DND-41 (cell line): ENCODE data around the gene CNIH2.

Experiments
- ATAC-seq: fragments of 200-7000 bp; cut with Tn5 transposase; 3 replicates; pipeline ENCODE4 v1.9.1; 2021; ENCODE audit warnings: low read depth; ENCODE audit not compliant: insufficient read depth
- DNase-seq: peaks from one replicate; pipeline ENCODE4 v3.0.0-alpha.2; 2020
- H2AFZ ChIP-seq: 2 replicates; pipeline ENCODE4 v1.6.0; 2012; ENCODE audit warnings: low read depth, low read length
- H3K27ac ChIP-seq: 2 replicates; pipeline ENCODE4 v1.5.1; 2012; ENCODE audit warnings: low read length, inconsistent platforms
- H3K27me3 ChIP-seq: fragments of 200-600 bp; sonication (generic); 2 replicates; pipeline ENCODE4 v1.6.0; 2012; ENCODE audit warnings: low read length, mild to moderate bottlenecking, inconsistent platforms; ENCODE audit not compliant: insufficient read depth, poor library complexity
- H3K36me3 ChIP-seq: 2 replicates; pipeline ENCODE4 v1.5.1; 2012; ENCODE audit warnings: low read length, inconsistent platforms; ENCODE audit not compliant: insufficient read depth
- H3K4me1 ChIP-seq: 2 replicates; pipeline ENCODE4 v1.5.1; 2012; ENCODE audit warnings: mild to moderate bottlenecking, low read length; ENCODE audit not compliant: insufficient read depth
- H3K4me2 ChIP-seq: 2 replicates; pipeline ENCODE4 v1.6.0; 2012; ENCODE audit warnings: mild to moderate bottlenecking, moderate library complexity, low read length, inconsistent platforms; ENCODE audit not compliant: insufficient read depth
- H3K4me3 ChIP-seq, 2 experiments: fragments of 200-600 bp in 1 of 2; shearing (Covaris generic) in 1 of 2; 2 replicates each; pipeline ENCODE4 v1.5.1; 2012 to 2016; ENCODE audit warnings: inconsistent platforms in 2 of 2, low read length in 2 of 2, mild to moderate bottlenecking in 2 of 2, low read depth in 1 of 2, moderate library complexity in 1 of 2
- H3K79me2 ChIP-seq: 2 replicates; pipeline ENCODE4 v1.6.0; 2012; ENCODE audit warnings: low read length, inconsistent platforms; ENCODE audit not compliant: insufficient read depth
- H3K9ac ChIP-seq: 2 replicates; pipeline ENCODE4 v1.6.0; 2012; ENCODE audit warnings: low read depth, mild to moderate bottlenecking, inconsistent platforms, low read length, moderate library complexity
- H3K9me3 ChIP-seq: 2 replicates; pipeline ENCODE4 v1.5.1; 2012; ENCODE audit warnings: low read length, moderate library complexity, mild to moderate bottlenecking, inconsistent platforms; ENCODE audit not compliant: insufficient read depth, severe bottlenecking
- H4K20me1 ChIP-seq: 2 replicates; pipeline ENCODE4 v1.6.0; 2012; ENCODE audit warnings: low read length; ENCODE audit not compliant: insufficient read depth
- CTCF ChIP-seq: IDR thresholded peaks from 2 replicates; pipeline ENCODE4 v1.5.1; 2012; ENCODE audit warnings: borderline replicate concordance, low read length, moderate library complexity, mild to moderate bottlenecking; ENCODE audit not compliant: poor library complexity, severe bottlenecking; ENCODE audit errors: extremely low read depth
- EZH2 ChIP-seq: IDR thresholded peaks from 3 replicates; pipeline ENCODE4 v1.6.1; 2012; ENCODE audit warnings: borderline replicate concordance, low read depth, mild to moderate bottlenecking, moderate library complexity, low read length, inconsistent platforms; ENCODE audit not compliant: severe bottlenecking

CNIH2 gene

GRCh38 chr11:66324664-66325063, 46.7 kb downstream of the CNIH2 start:
- Histone ChIP-seq H3K27me3 (no peaks in the 10 kb centered on the region), H4K20me1 (peaks cover 2% of the 10 kb centered on the region; the same call in 1 of the 2 replicates), H3K9me3 (no peaks in the 10 kb centered on the region), H3K4me2 (no peak overlapping the region), H3K4me3 (no peak overlapping the region), H3K9ac (no peak overlapping the region), H3K36me3 (no peaks in the 10 kb centered on the region), H3K79me2 (no peaks in the 10 kb centered on the region), H2AFZ (no peak overlapping the region), H3K4me1 (peaks cover 37% of the 10 kb centered on the region), H3K27ac (no peak overlapping the region)
- ATAC-seq (no peak), DNase-seq (no peak)
- no peak for TF ChIP-seq EZH2
- TF ChIP-seq CTCF, result no peak

- Histone ChIP-seq H3K9ac (peak overlapping the region; percentile 49; the same call in 1 of the 2 replicates), H3K36me3 (no peaks in the 10 kb centered on the region), H3K4me2 (peak overlapping the region; percentile 52; the same call in 1 of the 2 replicates), H3K4me3 (no peak overlapping the region), H3K4me1 (peaks cover 37% of the 10 kb centered on the region), H4K20me1 (peaks cover 2% of the 10 kb centered on the region; the same call in 1 of the 2 replicates), H3K27me3 (no peaks in the 10 kb centered on the region), H3K27ac (peak overlapping the region; percentile 92), H3K79me2 (no peaks in the 10 kb centered on the region), H3K9me3 (no peaks in the 10 kb centered on the region), H2AFZ (no peak overlapping the region)
- TF ChIP-seq CTCF, result no peak
- no peak for TF ChIP-seq EZH2
- ATAC-seq (no peak), DNase-seq (peak; percentile 71)
Measured at GRCh38 chr11:66325263-66325671, 47.3 kb downstream of the CNIH2 start.

- Histone ChIP-seq H3K27me3 (no peaks in the 10 kb centered on the region), H3K79me2 (no peaks in the 10 kb centered on the region), H2AFZ (0 out of 2 replicates have a peak overlapping the region, but pooled peaks have one; percentile 55), H3K4me3 (peak overlapping the region in 1 of 2 experiments; percentile 36; a peak in 1 of 4 replicates), H3K9ac (peak overlapping the region; percentile 49), H3K4me1 (peaks cover 37% of the 10 kb centered on the region), H3K27ac (peak overlapping the region; percentile 92), H3K9me3 (no peaks in the 10 kb centered on the region), H4K20me1 (peaks cover 2% of the 10 kb centered on the region; the same call in 1 of the 2 replicates), H3K36me3 (no peaks in the 10 kb centered on the region), H3K4me2 (peak overlapping the region; percentile 52)
- no peak for TF ChIP-seq EZH2
- DNase-seq (peak; percentile 94), ATAC-seq (peak; percentile 91)
Measured at GRCh38 chr11:66326261-66327111, 48.5 kb downstream of the CNIH2 start.
